ENCODE results near the gene NEDD4.

NEDD4 gene

DNA sequence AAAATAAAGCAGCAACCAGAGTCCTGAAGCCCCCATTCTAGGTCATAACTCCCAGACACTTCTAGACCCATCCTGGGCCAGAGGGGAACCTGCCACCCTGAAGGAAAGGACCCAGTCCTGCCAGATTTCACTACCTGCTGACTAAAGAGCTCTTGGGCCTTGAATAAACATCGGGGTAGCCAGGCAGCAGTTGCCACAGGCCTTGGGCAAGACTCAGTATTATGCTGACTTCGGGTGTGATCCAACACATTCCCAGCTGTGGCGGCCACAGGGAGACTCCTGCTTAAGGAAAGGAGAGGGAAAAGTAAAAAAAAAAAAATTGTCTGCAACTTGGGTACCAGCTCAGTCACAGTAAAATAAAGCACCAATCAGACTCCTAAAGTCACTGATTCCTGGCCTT is 23.8 kb downstream of the NEDD4 start:
- no peak for DNase-seq (ENCODE audit: extremely low read depth, low read depth)
- no peak overlapping the region for H3K4me3 ChIP-seq (replicated peaks; ENCODE audit: low read depth, low read length)
- TF ChIP-seq, protein P1, sequence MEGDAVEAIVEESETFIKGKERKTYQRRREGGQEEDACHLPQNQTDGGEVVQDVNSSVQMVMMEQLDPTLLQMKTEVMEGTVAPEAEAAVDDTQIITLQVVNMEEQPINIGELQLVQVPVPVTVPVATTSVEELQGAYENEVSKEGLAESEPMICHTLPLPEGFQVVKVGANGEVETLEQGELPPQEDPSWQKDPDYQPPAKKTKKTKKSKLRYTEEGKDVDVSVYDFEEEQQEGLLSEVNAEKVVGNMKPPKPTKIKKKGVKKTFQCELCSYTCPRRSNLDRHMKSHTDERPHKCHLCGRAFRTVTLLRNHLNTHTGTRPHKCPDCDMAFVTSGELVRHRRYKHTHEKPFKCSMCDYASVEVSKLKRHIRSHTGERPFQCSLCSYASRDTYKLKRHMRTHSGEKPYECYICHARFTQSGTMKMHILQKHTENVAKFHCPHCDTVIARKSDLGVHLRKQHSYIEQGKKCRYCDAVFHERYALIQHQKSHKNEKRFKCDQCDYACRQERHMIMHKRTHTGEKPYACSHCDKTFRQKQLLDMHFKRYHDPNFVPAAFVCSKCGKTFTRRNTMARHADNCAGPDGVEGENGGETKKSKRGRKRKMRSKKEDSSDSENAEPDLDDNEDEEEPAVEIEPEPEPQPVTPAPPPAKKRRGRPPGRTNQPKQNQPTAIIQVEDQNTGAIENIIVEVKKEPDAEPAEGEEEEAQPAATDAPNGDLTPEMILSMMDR (IDR thresholded peaks at IDR 0.05; ENCODE audit: low read depth, low read length, missing control alignments): no peak

DNA sequence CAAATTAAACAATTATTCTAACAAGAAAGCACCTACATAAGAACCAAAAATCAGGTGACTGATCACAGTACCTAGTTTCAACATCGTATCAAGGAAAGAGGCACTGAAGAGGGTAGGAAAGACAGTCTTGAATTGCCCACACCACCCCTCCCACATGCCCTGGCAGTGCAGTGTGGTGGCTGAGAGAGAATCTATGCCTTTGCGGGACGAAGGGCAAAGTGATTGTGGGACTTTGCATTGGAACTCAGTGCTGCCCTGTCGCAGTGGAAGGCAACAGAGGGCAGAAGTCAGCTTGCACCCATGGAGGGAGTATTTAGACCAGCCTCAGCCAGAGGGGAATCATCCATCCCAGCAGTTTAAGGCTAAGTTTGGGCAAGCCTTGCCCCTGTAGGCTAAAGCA is 24.5 kb downstream of the NEDD4 start:
- no peak overlapping the region for H3K4me3 ChIP-seq (replicated peaks; ENCODE audit: low read depth, low read length)
- TF ChIP-seq, protein P1 (IDR thresholded peaks at IDR 0.05; ENCODE audit: low read depth, low read length, missing control alignments): no peak
- DNase-seq (ENCODE audit: extremely low read depth, low read depth): no peak

DNA sequence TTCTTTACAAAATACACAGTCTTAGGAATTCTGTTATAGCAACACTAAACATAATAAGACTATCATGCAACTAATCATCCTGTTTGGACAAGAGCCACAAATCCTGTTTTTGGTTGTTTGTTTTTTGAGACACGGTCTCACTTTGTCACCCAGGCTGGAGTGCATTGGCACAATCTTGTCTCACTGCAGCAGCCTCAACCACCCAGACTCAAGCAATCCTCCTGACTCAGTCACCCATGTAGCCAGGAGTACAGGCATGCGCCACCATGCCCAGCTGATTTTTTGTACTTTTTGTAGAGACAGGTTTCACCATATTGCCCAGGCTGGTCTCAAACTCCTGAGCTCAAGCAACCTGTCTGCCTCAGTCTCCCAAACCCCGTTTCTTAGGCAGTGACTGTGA is 28.3 kb downstream of the NEDD4 start:
- H3K4me3 ChIP-seq (replicated peaks; ENCODE audit: low read depth, low read length): no peak overlapping the region
- TF ChIP-seq, protein P1 (IDR thresholded peaks at IDR 0.05; ENCODE audit: low read depth, low read length, missing control alignments): no peak
- DNase-seq (ENCODE audit: extremely low read depth, low read depth): no peak

DNA sequence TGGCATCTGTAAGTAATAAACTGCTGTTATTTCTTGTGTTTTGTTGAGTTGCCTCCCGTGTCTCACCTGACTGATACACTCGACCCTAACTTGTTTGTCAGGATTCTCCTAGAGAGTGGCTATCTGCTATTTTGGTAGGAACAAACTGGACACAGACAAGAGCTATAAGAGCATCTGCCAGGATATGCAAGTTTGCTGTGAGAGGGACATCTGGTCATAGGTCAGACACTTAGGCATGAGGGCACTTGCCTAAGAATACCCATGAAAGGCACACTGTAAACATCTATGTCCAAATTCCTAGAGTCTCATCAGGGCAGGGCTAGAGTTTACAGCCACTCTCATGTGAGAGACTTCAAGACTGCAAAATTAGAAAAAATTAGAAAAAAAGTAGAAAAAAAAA is 32.5 kb downstream of the NEDD4 start:
- TF ChIP-seq, protein P1 (IDR thresholded peaks at IDR 0.05; ENCODE audit: low read depth, low read length, missing control alignments): no peak

DNA sequence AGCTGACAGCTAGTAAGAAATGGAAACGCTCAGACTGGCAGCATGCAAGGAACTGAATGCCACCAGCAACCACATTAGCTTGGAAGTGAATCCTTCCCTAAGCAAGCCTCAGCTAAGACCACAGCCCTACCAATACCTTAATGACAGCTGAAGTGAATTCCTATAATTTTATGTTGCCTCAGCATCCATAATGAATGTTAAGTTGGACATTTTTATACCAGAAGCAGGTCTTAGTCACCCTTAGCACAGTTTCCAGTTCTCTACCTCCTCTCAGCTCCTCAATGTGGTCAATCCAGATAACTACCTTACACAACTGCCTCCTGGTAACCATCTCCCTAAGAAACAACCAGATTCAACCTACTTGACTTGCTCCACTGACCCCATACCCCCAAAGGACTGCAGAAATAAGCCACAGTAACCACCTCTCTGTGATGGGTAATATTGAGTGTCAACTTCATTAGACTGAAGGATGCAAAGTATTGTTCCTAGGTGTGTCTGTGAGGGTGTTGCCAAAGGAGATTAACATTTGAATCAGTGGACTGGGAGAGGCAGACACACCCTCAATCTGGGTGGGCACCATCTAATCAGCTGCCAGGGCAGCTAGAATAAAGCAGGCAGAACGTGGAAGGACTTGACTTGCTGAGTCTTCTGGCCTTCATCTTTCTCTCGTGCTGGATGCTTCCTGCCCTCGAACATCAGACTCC is 33.5 kb downstream of the NEDD4 start:
- H3K4me3 ChIP-seq (replicated peaks; ENCODE audit: low read depth, low read length): no peak overlapping the region
- no peak for DNase-seq (ENCODE audit: extremely low read depth, low read depth)
- TF ChIP-seq, protein P1 (IDR thresholded peaks at IDR 0.05; ENCODE audit: low read depth, low read length, missing control alignments): no peak

More for the DNA sequence above, 32.5 kb downstream of the NEDD4 start:
- no peak overlapping the region for H3K4me3 ChIP-seq (replicated peaks; ENCODE audit: low read depth, low read length)
- DNase-seq (ENCODE audit: extremely low read depth, low read depth): no peak

DNA sequence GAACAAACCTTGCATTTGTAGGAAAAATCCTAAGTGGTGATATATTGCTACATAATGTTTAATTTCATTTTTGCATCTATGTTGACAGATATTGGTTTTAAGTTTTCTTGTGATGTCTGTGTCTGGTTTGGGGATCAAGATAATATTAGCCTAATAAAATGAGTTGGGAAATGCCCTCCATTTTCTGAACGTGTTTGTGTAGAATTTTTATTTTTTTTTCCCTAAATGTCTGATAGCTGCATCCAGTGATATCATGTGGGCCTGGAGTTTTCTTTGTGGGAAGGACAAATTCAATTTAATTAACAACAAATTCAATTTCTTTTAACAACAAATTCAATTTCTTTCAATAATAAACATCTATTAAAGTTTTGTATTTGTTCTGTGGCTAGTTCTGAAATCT is 35.1 kb downstream of the NEDD4 start:
- no peak overlapping the region for H3K4me3 ChIP-seq (replicated peaks; ENCODE audit: low read depth, low read length)
- DNase-seq (ENCODE audit: extremely low read depth, low read depth): no peak
- TF ChIP-seq, protein P1 (IDR thresholded peaks at IDR 0.05; ENCODE audit: low read depth, low read length, missing control alignments): no peak

Data from HFF-Myc (cell line).